ENCODE results near the gene PRSS27. TPM values are rescaled to one million over a fixed set of nuclear protein-coding genes. Genes with fewer than 3 reads are reported as not detected.
A peak's percentile ranks its signal among the peaks of the same experiment; 100 is the strongest.

The PRSS27 gene
- polyA plus RNA-seq, 3 donors: 1.5 to 2.0 (median 1.8) TPM

DNA sequence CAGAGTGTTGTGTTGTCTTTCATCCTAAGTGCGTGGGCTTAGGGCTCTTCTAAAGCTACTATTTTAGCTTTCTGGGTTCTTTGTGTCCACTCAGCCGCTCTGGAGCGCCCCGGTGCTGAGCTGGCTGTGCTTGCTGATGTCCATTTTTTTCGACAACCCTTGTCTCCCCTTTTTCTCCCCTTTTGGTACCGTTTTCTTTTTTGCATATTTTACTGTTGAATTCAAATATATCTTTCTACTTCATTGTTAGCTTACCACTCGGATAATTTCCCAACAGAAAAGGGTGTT is 33.7 kb upstream of the PRSS27 start:
- peak in 1 of 11 donors; percentile 12 for DNase-seq (ENCODE audit: extremely low read depth in 1 of 11, low read depth in 9 of 11, low spot score in 4 of 11)

DNA sequence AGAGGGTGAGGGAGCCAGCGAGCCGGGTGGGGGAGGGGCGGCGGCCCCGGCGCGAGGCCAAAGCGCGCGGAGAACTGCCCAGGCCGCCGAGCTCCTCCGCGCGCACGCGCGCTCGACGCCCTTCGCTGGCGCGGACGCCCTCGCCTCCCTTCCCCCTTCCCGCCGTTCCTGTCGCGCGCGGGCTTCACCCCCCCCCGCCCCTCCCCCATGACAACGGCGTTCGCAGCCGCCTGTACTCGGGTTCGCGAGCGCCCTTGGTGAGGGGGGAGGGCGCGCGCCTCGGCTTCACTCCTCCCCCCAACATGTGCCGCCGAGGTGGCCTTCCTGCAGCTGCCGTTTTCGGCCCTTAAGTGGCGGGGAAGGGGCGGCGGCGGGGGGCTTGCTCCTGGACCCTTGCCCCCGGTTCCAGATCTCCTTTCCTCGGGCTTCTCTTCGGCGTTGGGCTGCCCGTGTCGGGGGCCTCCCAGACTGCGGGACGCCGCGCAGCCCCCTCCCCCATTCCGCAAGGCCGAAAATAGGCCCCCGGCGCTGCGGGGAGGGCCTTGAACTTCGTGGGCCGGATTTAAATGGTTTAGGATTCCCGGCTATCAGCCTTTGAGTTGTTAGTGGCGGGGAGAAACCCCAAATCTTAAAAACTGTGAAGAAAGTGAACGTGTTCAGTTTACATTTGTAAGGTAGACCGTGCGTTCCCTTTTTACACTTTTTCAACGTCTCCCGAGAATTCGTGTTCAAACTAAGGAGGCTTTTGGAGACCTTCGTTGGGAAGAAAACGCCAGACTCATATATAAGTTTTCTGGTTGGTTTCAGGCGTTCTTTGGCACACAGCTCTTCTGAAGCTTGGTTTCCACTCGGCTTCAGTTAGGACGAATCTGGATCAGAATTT is 33.1 kb upstream of the PRSS27 start:
- peak; percentile 51 to 79 (median 75) for DNase-seq (ENCODE audit: extremely low read depth in 1 of 11, low read depth in 9 of 11, low spot score in 4 of 11)

DNA sequence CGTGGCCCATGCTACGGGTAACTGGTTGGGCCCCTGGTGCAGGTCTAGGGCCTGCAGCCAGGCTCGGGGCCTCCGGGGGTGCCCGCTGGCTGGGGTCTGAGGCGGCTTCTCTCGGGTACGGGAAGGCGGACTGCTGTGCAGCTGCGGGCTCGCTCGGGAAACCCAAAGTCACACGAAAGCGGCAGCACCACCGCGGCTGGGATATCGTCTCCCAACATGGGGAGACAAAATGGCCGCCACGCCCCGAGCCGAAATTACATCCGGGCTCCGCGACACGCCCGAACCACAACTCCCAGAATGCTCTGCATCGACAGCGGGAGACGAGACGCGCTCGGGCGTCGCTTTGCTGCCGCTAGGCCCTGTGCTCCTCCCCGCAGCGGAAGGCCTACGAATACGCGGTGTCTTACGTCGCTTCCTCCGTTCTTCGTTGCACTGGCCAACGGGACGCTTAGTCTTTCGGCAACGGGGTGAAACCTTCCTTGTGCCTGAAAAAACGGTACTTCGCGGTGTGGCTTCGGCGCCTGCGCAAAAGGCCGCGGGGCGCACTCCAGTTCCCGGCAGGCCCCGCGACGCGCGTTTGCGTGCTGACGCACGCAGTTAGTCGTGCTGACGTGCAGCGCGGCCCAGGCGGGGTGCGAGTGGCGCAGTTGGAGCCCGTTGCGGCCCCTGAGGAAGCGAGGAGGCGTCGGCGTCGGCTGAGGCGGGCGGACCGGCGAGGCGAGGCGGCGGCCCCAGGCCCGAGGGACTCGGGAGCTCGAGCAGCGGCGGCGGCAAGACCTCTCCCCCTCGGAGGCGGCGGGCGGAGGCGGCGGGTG is 32.2 kb upstream of the PRSS27 start, which contains the start of gene SRRM2:
Gene SRRM2 (plus strand): TSS at position 604 of the 815 bp plus-strand sequence. CDS start 3,727 bp downstream, outside the sequence.
- DNase-seq (ENCODE audit: extremely low read depth in 1 of 11, low read depth in 9 of 11, low spot score in 4 of 11): peak; percentile 93 to 98 (median 96)

DNA sequence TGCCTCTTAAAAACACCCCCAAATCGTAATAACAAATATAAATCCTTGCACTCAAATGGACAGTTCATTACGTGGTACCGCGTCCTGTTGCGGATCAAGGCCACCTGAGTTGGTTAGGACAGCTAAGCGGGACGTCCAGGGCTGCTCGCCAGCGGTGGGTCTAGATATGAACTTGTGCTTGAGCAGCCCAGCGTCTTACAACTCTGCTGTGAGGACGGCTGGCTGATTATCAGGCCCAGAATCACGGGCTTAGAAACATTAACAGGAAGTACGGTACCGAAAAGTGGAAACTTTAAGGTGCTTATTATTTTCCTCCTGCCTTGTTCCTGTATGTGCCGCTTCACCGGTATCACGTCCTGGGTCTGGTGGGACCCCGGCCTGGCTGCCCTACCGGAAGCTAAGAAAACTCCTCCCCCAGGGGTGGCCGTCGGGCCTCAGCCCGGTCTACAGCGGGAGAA is 31.6 kb upstream of the PRSS27 start:
- peak in 4 of 11 donors; percentile 10 to 47 (median 31) for DNase-seq (ENCODE audit: extremely low read depth in 1 of 11, low read depth in 9 of 11, low spot score in 4 of 11)

DNA sequence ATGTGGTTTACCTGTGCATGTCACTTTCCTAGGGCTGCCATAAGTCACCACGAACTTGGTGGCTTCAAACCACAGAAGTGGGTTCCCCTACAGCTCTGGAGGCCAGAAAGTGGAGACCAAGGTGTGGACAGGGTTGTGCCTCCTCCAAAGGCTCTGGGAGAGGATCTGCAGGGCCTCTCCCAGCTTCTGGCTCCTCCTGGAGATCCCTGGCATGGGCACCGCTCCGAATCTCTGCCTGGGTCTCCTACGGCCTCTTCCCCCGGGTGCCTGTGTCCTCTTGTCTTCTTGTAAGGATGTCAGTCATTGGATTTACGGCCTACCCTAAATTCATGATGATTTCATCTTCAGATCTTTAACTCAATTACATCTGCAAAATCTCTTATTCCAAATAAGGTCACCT is 29.9 kb upstream of the PRSS27 start:
- no peak for DNase-seq (ENCODE audit: extremely low read depth in 1 of 11, low read depth in 9 of 11, low spot score in 4 of 11)

DNA sequence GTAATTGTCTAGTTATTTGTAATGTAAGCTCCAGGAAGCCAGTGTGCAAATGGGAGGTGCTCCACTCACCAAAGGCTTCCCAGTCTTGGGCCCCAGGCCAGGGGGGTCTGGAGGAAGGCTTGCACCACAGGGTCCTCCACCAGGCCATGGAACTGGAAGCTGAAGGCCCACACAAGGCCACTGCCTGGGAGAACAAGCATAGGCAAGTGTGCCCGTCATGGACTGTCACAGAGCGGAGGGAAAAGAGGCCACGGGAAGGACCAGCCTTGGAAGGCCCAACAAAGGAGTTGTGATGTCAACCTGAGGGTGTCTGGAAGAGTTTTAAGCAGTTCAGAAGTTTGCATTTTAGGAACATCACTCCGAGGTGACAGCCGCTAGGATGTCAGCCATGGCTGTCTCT is 29.5 kb upstream of the PRSS27 start:
- no peak for DNase-seq (ENCODE audit: extremely low read depth in 1 of 11, low read depth in 9 of 11, low spot score in 4 of 11)

DNA sequence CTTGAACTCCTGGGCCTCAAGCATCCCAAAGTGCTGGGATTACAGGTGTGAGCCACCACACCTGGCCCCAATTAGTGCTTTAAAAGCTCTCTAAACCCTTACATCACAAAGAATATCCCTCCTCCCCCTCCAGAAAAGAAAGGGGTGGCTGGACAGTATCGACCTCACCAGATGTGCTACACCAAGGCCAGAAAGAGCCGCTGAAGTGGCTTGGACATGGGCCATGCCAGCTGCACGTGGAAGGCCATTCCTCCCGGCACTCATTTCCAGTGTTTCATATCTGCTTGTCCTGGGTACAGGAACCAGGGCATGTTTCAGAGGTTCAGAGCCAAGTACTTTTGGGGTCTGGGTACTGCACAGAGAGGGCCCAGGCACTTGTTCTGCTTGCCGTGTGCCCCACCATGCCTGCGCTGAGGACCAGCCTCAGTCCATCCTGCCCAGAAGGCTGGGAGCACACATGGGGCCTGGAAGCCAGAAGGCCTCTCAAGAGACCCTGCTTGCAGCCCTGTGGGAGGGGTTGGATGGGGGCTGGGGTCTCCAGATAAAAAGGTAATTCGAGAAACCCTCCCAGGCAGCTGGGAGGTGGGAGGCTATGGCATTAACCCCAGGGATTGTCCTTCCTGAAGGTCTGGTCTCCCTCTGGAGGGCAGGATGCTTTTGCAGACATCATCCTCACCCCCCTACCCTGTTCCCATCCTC is 28.9 kb upstream of the PRSS27 start:
- no peak for DNase-seq (ENCODE audit: extremely low read depth in 1 of 11, low read depth in 9 of 11, low spot score in 4 of 11)

DNA sequence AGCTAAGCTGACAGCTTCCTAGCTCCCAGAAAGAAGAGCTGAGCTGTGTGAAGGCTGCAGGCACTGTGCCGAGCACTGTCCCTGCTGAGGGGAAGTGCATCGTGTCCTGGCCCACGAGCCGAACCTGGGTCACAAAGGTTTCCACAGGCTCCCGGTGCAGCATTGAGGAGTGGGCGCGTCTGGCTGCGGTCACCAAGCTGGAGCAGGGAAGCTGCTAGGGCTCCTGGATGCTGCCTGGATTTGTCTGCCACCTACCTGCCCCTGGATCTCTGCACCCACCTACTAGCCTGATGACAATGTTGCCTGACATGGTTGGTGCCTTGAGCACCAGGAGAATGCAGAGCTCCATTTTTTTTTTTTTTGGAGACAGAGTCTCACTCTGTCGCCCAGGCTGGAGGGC is 25.9 kb upstream of the PRSS27 start:
- no peak for DNase-seq (ENCODE audit: extremely low read depth in 1 of 11, low read depth in 9 of 11, low spot score in 4 of 11)

DNA sequence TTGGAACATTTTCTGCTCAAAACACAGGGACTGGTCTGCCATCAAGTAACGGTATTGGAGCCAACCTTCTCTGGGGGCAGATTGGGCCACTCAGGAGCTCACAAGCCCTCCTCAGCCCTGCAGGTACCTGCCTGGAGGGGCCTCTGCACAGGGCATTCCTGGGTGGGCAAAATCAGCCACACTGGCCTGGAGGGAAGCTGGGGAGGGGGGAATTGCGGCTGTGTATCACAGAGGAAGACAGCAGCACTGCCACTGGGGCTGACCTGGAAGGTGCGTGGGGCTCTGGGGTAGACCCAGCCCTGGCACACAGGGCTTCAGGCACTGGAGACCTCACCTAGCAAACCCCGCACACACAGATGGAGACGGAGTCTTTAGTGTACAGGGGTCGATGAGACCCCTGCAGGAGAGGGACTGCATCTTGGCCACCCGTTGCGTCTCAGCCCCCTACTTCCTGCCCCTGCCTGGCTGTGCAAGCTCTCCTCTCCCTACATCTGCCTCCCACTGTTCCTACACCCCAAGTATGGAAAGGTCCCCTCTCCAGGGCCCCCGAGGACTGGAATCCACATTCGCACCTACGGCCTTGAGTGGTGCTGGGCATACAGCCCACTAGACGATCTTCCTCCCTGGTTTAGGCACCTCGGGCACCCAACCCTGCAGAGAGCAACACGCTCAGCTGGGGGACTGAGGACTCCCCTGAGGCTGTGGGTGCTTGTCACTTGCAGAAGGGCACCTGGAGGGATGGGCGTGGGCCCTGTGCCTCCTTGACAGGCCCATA is 25.3 kb upstream of the PRSS27 start:
- DNase-seq (ENCODE audit: extremely low read depth in 1 of 11, low read depth in 9 of 11, low spot score in 4 of 11): no peak

DNA sequence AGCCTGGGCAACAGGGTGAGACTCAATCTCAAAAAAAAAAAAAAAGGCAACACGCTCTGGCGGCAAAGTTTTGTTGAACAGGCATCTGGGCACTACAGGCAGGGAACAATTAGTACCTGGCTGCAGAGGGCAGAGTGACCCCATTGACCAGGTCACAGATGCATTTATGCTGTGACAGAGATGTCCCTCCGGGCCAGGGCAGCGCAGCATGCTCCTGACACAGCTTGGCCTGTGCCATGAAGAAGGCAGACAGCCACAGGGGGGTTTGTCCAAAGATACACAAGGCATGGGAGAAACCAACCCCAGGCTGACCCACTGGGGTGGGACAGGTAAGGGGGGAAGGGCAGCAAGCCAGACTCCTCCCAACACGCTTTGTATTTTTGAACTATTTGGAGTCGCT is 24.7 kb upstream of the PRSS27 start:
- no peak for DNase-seq (ENCODE audit: extremely low read depth in 1 of 11, low read depth in 9 of 11, low spot score in 4 of 11)

DNA sequence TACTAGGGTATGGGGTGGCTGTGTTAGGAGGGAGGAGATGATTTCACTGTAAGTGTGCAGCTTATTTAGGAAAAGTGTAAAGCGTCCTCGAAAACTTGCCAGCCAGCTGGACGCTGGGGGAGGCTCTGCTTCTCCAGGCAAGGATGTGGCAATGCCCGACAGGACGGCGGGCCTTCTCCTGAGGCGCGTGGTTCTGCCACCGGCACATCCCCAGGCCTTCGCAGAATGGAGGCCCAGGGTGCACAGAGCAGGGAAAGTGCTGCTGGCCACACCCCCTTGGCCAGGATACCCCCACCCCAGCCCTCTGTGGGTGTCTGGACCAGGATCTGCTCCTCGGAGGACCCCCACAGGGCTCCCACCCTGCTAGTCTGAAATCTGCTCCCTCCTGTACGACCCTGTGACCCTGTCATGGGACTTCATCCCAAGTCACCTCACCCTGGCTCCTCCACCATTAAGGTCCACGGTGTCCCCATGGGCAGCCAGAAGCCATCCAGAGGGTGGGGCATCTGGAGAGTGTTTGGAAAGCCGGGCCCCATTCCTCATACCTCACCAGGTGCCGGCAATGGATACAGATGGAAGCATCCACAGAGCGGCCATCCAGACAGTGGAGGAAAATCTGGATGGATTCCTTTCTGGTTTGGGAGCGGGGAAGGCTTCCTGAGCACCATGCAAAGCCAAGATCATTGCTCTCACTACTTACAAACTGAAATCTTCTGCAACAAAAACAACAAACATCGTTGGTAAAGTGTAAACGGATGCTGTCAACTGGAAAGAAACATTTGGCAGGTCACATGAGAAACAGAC is 23.2 kb upstream of the PRSS27 start:
- DNase-seq (ENCODE audit: extremely low read depth in 1 of 11, low read depth in 9 of 11, low spot score in 4 of 11): no peak

DNA sequence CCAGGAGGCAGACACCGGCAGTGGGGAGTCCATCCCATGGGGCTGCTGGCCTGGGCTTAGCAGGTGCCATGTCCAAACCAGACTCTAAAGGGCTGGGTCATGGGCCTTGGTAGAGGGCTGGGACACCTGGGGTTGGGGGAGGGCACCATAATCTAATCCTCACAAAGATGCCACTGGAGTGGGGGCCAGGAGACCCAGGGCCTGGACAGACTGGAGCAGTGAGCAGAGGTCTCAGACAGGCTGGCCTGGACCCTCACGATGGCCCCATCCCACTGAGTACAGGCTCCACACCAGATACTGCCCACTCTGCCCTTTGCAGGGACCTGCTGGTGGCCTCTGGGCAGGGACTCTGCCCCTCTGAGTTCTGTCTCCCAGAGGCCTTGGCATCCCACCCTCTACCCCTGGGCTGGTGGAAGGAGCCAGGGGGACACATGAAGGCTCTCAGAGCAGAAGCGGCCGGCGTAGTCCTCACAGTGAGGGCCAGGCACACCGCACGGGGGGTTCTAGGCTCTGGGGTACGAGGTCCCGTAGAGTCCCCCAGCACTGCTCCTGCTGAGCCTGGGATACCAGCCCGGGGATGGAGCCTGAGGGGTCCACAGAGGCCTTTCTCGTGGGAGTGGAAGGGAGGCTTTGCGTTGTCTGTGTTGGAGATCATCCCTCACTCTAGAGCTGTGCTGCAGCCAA is 22.4 kb upstream of the PRSS27 start:
- no peak for DNase-seq (ENCODE audit: extremely low read depth in 1 of 11, low read depth in 9 of 11, low spot score in 4 of 11)

DNA sequence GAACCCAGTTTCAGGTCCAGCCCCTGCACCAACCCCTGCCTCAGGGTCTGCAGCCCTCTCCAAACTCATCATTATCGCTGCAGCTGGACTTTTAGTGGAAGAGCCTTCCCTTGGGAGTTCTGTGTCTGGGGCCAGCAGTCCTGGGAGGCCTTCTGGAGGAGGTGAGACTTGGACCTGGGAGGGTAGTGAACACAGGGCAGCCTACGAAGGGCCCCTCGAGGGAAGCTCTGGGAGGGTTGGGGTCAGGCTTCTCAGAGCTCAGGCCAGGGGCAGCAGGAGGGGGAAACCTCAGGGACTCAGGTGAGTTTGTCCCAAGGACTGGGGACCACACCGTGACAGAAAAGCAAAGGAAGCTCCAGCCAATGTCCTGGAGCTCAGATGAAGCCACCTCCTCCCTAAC is 21.1 kb upstream of the PRSS27 start:
- no peak for DNase-seq (ENCODE audit: extremely low read depth in 1 of 11, low read depth in 9 of 11, low spot score in 4 of 11)

DNA sequence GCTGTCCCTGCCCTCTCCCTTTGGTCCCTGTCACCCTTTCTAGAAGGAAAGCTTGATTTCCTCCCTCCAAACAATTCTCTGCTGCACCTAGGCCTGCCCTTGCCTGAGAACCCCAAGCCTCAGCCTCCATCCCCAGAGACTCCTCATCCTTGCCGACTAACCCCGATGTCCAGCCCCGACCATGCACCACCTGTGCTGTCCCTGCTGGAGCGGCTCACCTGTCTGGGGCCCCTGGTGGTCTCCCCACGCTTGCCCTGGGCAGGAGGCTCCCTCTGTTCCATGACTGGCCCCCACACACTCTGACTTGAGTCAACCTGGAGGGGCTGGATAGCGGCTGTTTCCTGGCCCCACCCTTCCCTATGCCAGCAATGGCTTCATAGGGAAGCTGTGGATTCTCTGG is 20.5 kb upstream of the PRSS27 start:
- no peak for DNase-seq (ENCODE audit: extremely low read depth in 1 of 11, low read depth in 9 of 11, low spot score in 4 of 11)

DNA sequence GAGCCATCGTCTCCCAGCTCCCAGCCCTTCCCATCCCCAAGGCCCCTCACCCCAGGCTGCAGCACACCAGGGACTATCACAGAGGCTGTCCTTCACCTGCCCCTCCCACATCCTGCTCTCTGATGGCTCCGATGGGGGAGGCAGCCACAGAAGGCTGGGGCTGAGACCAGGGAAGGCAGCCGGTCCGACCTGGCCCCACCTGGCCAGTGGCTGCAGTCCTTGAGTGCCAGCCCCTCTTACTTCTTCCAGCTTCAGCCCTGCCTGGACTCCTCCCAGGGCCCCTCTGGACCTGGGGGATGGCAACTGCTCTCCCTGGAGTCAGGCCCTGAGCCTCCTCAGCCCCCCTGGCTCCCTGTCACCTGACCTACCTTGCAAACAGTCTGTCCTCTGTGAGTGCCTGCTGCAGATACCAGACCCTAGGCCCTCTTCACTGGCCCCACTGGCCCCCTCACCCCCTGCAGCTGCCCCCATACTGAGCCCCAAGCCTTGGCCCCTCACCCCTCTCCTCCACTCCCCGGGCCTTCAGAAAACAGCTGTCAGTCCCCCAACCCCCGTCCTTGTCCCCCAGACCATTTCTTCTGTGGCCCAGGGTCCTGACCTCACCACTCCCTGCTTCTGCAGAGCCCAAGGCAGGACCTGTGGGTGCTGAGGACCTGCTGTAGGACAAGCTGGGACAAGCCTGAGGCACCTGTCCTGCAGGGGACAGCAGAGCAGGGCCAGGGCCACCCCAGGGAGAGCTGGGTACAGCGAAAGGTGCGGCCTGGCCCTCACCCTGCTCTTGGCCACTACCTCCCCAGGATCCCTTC is 19.8 kb upstream of the PRSS27 start:
- DNase-seq (ENCODE audit: extremely low read depth in 1 of 11, low read depth in 9 of 11, low spot score in 4 of 11): no peak

DNA sequence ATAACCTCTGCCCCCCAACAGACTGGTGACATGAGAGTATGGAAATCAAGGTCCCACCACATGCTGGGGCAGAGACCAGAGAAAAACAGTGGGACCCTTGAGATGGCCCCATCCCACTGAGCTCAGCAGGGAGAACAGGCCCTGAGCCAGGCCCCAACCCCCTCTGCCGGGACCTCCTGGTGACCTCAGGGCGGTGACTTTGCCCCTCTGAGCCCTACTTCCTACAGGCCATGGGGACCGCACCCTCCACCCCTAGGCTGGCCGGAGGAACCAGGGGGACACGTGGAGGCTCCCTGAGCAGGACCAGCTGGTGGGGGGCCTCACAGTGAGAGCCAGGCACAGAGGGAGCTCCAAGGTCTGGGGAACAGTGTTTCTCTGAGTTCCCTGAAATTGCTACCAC is 18.6 kb upstream of the PRSS27 start:
- no peak for DNase-seq (ENCODE audit: extremely low read depth in 1 of 11, low read depth in 9 of 11, low spot score in 4 of 11)

DNA sequence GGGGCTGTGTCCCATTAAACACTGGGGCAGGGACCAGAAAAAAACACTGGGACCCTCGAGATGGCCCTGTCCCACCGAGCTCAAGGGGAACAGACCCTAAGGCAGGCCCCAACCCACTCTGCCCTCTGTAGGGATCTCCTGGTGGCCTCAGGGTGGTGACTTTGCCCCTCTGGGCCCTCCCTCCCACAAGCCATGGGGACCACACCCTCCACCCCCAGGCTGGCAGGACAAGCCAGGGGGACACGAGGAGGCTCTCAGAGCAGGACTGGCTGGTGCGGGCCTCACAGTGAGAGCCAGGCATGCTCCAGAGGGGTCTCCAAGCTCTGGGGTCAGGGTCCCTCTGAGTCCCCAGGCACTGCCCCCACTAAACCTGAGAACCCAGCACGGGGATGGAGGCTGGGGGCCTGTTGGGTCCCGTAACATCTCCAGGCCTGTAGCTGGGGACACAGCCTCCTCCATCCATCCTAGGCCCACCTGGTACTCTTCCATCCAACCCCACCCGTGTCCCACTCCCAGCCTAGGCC is 17.9 kb upstream of the PRSS27 start:
- no peak for DNase-seq (ENCODE audit: extremely low read depth in 1 of 11, low read depth in 9 of 11, low spot score in 4 of 11)
